HEK293 (cell line): ENCODE data around the gene THSD4.
A peak's percentile ranks its signal among the peaks of the same experiment; 100 is the strongest.

Experiments used
- CTCF ChIA-PET: fragments of 350-600 bp; formaldehyde crosslinking; extraction: SDS; loops from one replicate; lab custom pipeline; 2021; ENCODE audit warnings: antibody characterized with exemption; lab: Yijun Ruan, JAX
- POLR2A ChIA-PET: fragments of 300-600 bp; formaldehyde crosslinking; extraction: SDS; loops from one replicate; lab custom pipeline; 2020; ENCODE audit warnings: antibody characterized with exemption, inconsistent platforms; lab: Yijun Ruan, JAX
- H3K27ac ChIP-seq: fragments of 200-500 bp; sonication (Bioruptor generic); 2 replicates; pipeline ENCODE4 v1.5.1; 2014; ENCODE audit warnings: low read depth, low read length, control low read depth, inconsistent platforms; ENCODE audit errors: extremely low read depth
- H3K36me3 ChIP-seq, 2 experiments: fragments of 200-500 bp in 1 of 2; sonication (Bioruptor generic) in 1 of 2; 1 replicate in 1 of 2; 2 replicates in 1 of 2; pipeline ENCODE4 v1.5.1; 2014 to 2017; ENCODE audit warnings: inconsistent platforms in 2 of 2, low read length in 2 of 2; ENCODE audit not compliant: control insufficient read depth in 2 of 2, insufficient read depth in 1 of 2
- H3K4me1 ChIP-seq: fragments of 200-500 bp; sonication (Bioruptor generic); 2 replicates; pipeline ENCODE4 v1.5.1; 2014; ENCODE audit warnings: mild to moderate bottlenecking, low read length, inconsistent platforms; ENCODE audit not compliant: control insufficient read depth, insufficient read depth
- H3K4me3 ChIP-seq: 2 replicates; pipeline ENCODE4 v1.5.1; 2011; ENCODE audit warnings: low read depth, mild to moderate bottlenecking, control low read depth, low read length, moderate library complexity
- H3K9me3 ChIP-seq: fragments of 200-500 bp; sonication (Bioruptor generic); 2 replicates; pipeline ENCODE4 v1.5.1; 2014; ENCODE audit warnings: low read depth, low read length, inconsistent platforms; ENCODE audit not compliant: control insufficient read depth, insufficient read depth
- CTCF ChIP-seq: fragments of 450-650 bp; formaldehyde crosslinking; IDR thresholded peaks from 2 replicates; pipeline ENCODE4 v1.5.1; 2016; ENCODE audit warnings: missing biosample characterization, missing genetic modification characterization
- ELK4 ChIP-seq: IDR thresholded peaks from 2 replicates; pipeline ENCODE4 v1.6.1; 2011; ENCODE audit warnings: mild to moderate bottlenecking, low read depth, low read length, borderline replicate concordance
- FEZF1 ChIP-seq: fragments of 450-650 bp; formaldehyde crosslinking; IDR thresholded peaks from 2 replicates; pipeline ENCODE4 v1.5.1; 2016; ENCODE audit warnings: missing biosample characterization, missing genetic modification characterization
- GLIS1 ChIP-seq: fragments of 450-650 bp; formaldehyde crosslinking; IDR thresholded peaks from 2 replicates; pipeline ENCODE4 v1.5.1; 2016; ENCODE audit warnings: missing biosample characterization, missing genetic modification characterization
- MEIS1 ChIP-seq: sonication (generic); formaldehyde crosslinking; IDR thresholded peaks from 2 replicates; pipeline ENCODE4 v1.8.1; 2022; ENCODE audit warnings: missing genetic modification reagents, mild to moderate bottlenecking, borderline replicate concordance
- PBX3 ChIP-seq: sonication (generic); formaldehyde crosslinking; IDR thresholded peaks from 2 replicates; pipeline ENCODE4 v1.8.1; 2022; ENCODE audit warnings: mild to moderate bottlenecking, moderate library complexity, missing genetic modification reagents
- REPIN1 ChIP-seq: fragments of 450-650 bp; formaldehyde crosslinking; IDR thresholded peaks from 2 replicates; pipeline ENCODE4 v1.5.1; 2017; ENCODE audit warnings: missing biosample characterization, missing genetic modification characterization, low read depth
- SP7 ChIP-seq: fragments of 450-650 bp; formaldehyde crosslinking; IDR thresholded peaks from 2 replicates; pipeline ENCODE4 v1.5.1; 2016; ENCODE audit warnings: missing biosample characterization, missing genetic modification characterization
- ZBTB1 ChIP-seq: fragments of 450-650 bp; formaldehyde crosslinking; IDR thresholded peaks from 2 replicates; pipeline ENCODE4 v1.5.1; 2016; ENCODE audit warnings: missing biosample characterization, missing genetic modification characterization
- ZBTB17 ChIP-seq: fragments of 450-650 bp; formaldehyde crosslinking; IDR thresholded peaks from 2 replicates; pipeline ENCODE4 v1.5.1; 2016; ENCODE audit warnings: missing biosample characterization, missing genetic modification characterization
- ZBTB20 ChIP-seq: fragments of 450-650 bp; formaldehyde crosslinking; IDR thresholded peaks from 2 replicates; pipeline ENCODE4 v1.5.1; 2016; ENCODE audit warnings: missing biosample characterization, missing genetic modification characterization
- ZFP3 ChIP-seq: fragments of 450-650 bp; formaldehyde crosslinking; IDR thresholded peaks from 2 replicates; pipeline ENCODE4 v1.5.1; 2016; ENCODE audit warnings: low read depth, missing biosample characterization, missing genetic modification characterization
- ZFP69B ChIP-seq: fragments of 450-650 bp; formaldehyde crosslinking; IDR thresholded peaks from 2 replicates; pipeline ENCODE4 v1.5.1; 2016; ENCODE audit warnings: missing biosample characterization, missing genetic modification characterization
- ZNF146 ChIP-seq: fragments of 450-650 bp; formaldehyde crosslinking; IDR thresholded peaks from 2 replicates; pipeline ENCODE4 v1.5.1; 2016; ENCODE audit warnings: missing biosample characterization, missing genetic modification characterization
- ZNF148 ChIP-seq: fragments of 450-650 bp; formaldehyde crosslinking; IDR thresholded peaks from 2 replicates; pipeline ENCODE4 v1.5.0; 2017; ENCODE audit warnings: missing biosample characterization, missing genetic modification characterization, borderline replicate concordance
- ZNF2 ChIP-seq: fragments of 450-650 bp; formaldehyde crosslinking; IDR thresholded peaks from 2 replicates; pipeline ENCODE4 v1.5.1; 2016; ENCODE audit warnings: missing biosample characterization, missing genetic modification characterization
- ZNF239 ChIP-seq: fragments of 450-650 bp; formaldehyde crosslinking; IDR thresholded peaks from 2 replicates; pipeline ENCODE4 v1.5.1; 2016; ENCODE audit warnings: missing biosample characterization, missing genetic modification characterization
- ZNF324 ChIP-seq: fragments of 450-650 bp; formaldehyde crosslinking; IDR thresholded peaks from 2 replicates; pipeline ENCODE4 v1.5.1; 2016; ENCODE audit warnings: missing biosample characterization, missing genetic modification characterization
- ZNF335 ChIP-seq: fragments of 450-650 bp; formaldehyde crosslinking; conservative IDR thresholded peaks from 2 replicates; pipeline ENCODE4 v1.5.1; 2016; ENCODE audit warnings: missing biosample characterization, missing genetic modification characterization
- ZNF433 ChIP-seq: fragments of 450-650 bp; formaldehyde crosslinking; IDR thresholded peaks from 2 replicates; pipeline ENCODE4 v1.5.1; 2016; ENCODE audit warnings: missing biosample characterization, missing genetic modification characterization, low read depth
- ZNF449 ChIP-seq: fragments of 450-650 bp; formaldehyde crosslinking; IDR thresholded peaks from 2 replicates; pipeline ENCODE4 v1.5.1; 2017; ENCODE audit warnings: missing biosample characterization, mild to moderate bottlenecking, missing genetic modification characterization, moderate library complexity
- ZNF488 ChIP-seq: fragments of 450-650 bp; formaldehyde crosslinking; IDR thresholded peaks from 2 replicates; pipeline ENCODE4 v1.5.1; 2016; ENCODE audit warnings: missing biosample characterization, missing genetic modification characterization
- ZNF514 ChIP-seq: fragments of 450-650 bp; formaldehyde crosslinking; IDR thresholded peaks from 2 replicates; pipeline ENCODE4 v1.5.1; 2016; ENCODE audit warnings: missing biosample characterization, missing genetic modification characterization
- ZNF654 ChIP-seq: fragments of 450-650 bp; formaldehyde crosslinking; IDR thresholded peaks from 2 replicates; pipeline ENCODE4 v1.5.1; 2016; ENCODE audit warnings: low read depth, missing biosample characterization, missing genetic modification characterization
- ZNF692 ChIP-seq: fragments of 450-650 bp; formaldehyde crosslinking; IDR thresholded peaks from 2 replicates; pipeline ENCODE4 v1.5.1; 2016; ENCODE audit warnings: missing biosample characterization, missing genetic modification characterization
- ZNF701 ChIP-seq: fragments of 450-650 bp; formaldehyde crosslinking; IDR thresholded peaks from 2 replicates; pipeline ENCODE4 v1.5.1; 2016; ENCODE audit warnings: missing biosample characterization, missing genetic modification characterization
- ZNF785 ChIP-seq: fragments of 450-650 bp; formaldehyde crosslinking; IDR thresholded peaks from 2 replicates; pipeline ENCODE4 v1.5.1; 2016; ENCODE audit warnings: missing biosample characterization, missing genetic modification characterization

The THSD4 gene

GRCh38 chr15:71780115-71780976 is 665.1 kb downstream of the THSD4 start:
- H3K36me3 ChIP-seq: no peaks in the 10 kb centered on the region
- no peak overlapping the region for H3K4me3 ChIP-seq
- ChIA-PET CTCF (interaction anchor here (0.5 to 5.1 kb wide), 25 partner anchors 9 to 893 kb away, joined by 3 to 70 read pairs (median 4); no protein-coding TSS in a partner anchor), POLR2A (no interaction called here)
- H3K27ac ChIP-seq: no peak overlapping the region
- H3K9me3 ChIP-seq: no peaks in the 10 kb centered on the region
- H3K4me1 ChIP-seq: peaks cover 3% of the 10 kb centered on the region; the same call in 1 of the 2 replicates
- TF ChIP-seq ZBTB1: no peak
- no peak for TF ChIP-seq MEIS1 (CRISPR knock-in tag)
- TF ChIP-seq ZNF654 (tag by site-specific recombination): peak; percentile 71
- peak; percentile 91 for TF ChIP-seq CTCF (tag by site-specific recombination)
- no peak for TF ChIP-seq ZFP69B (tag by site-specific recombination)
- TF ChIP-seq ZNF449 (tag by site-specific recombination): no peak
- TF ChIP-seq ZNF148 (tag by site-specific recombination): no peak
- TF ChIP-seq ZNF239 (tag by site-specific recombination): no peak
- TF ChIP-seq FEZF1 (tag by site-specific recombination): peak; percentile 21; the same call in 1 of the 2 replicates
- TF ChIP-seq ZNF2: peak; percentile 43; the same call in 1 of the 2 replicates
- no peak for TF ChIP-seq ZNF701 (tag by site-specific recombination)
- TF ChIP-seq ZNF324 (tag by site-specific recombination): 0 out of 2 replicates have a peak, but pooled peaks have one; percentile 51
- TF ChIP-seq SP7 (tag by site-specific recombination): 0 out of 2 replicates have a peak, but pooled peaks have one; percentile 12
- no peak for TF ChIP-seq ZFP3 (tag by site-specific recombination)
- TF ChIP-seq REPIN1 (tag by site-specific recombination): 0 out of 2 replicates have a peak, but pooled peaks have one; percentile 66
- no peak for TF ChIP-seq PBX3 (CRISPR knock-in tag)
- TF ChIP-seq ZBTB20: no peak
- TF ChIP-seq ZNF514 (tag by site-specific recombination): no peak
- no peak for TF ChIP-seq ZNF146 (tag by site-specific recombination)
- TF ChIP-seq ZNF335 (tag by site-specific recombination): peak; percentile 43; the same call in 1 of the 2 replicates
- no peak for TF ChIP-seq ZNF488
- peak; percentile 96 for TF ChIP-seq ZBTB17
- TF ChIP-seq ZNF692 (tag by site-specific recombination): 0 out of 2 replicates have a peak, but pooled peaks have one; percentile 22
- TF ChIP-seq ZNF785: no peak
- no peak for TF ChIP-seq ELK4
- no peak for TF ChIP-seq ZNF433
- TF ChIP-seq GLIS1: peak; percentile 67
